GM23338 (cell line): ENCODE data around the gene OMP. TPM values are rescaled to one million over a fixed set of nuclear protein-coding genes. Genes with fewer than 3 reads are reported as not detected.

Experiments
- ATAC-seq: fragments of 200-7000 bp; cut with Tn5 transposase; 3 replicates; pipeline ENCODE4 v1.9.1; 2020
- DNase-seq: peaks from one replicate; pipeline ENCODE4 v3.0.0-alpha.2; 2015; ENCODE audit warnings: low spot score
- H2AFZ ChIP-seq: fragments of 200-600 bp; sonication (generic); 2 replicates; pipeline ENCODE4 v1.8.0; 2016; ENCODE audit warnings: antibody characterized with exemption, mild to moderate bottlenecking, moderate library complexity
- H3F3A ChIP-seq: fragments of 200-600 bp; sonication (generic); replicated peaks from 2 replicates; pipeline ENCODE4 v1.8.0; 2017; ENCODE audit warnings: antibody characterized with exemption, mixed run types, low read depth
- H3K27ac ChIP-seq: fragments of 200-600 bp; sonication (generic); 2 replicates; pipeline ENCODE4 v1.6.1; 2016; ENCODE audit warnings: low read depth
- H3K27me3 ChIP-seq: fragments of 200-600 bp; sonication (generic); 2 replicates; pipeline ENCODE4 v1.8.0; 2016; ENCODE audit warnings: mild to moderate bottlenecking, mixed run types, moderate library complexity; ENCODE audit not compliant: insufficient read depth
- H3K36me3 ChIP-seq: fragments of 200-600 bp; sonication (generic); 2 replicates; pipeline ENCODE4 v1.8.0; 2016; ENCODE audit warnings: mild to moderate bottlenecking; ENCODE audit not compliant: insufficient read depth
- H3K4me1 ChIP-seq: fragments of 200-600 bp; sonication (generic); 2 replicates; pipeline ENCODE4 v1.8.0; 2016; ENCODE audit warnings: mild to moderate bottlenecking, moderate library complexity; ENCODE audit not compliant: insufficient read depth
- H3K4me2 ChIP-seq: fragments of 200-600 bp; sonication (generic); 2 replicates; pipeline ENCODE4 v1.7.1; 2017; ENCODE audit warnings: mixed run types
- H3K4me3 ChIP-seq: fragments of 200-600 bp; sonication (generic); 2 replicates; pipeline ENCODE4 v1.6.1; 2016; ENCODE audit warnings: mixed run types
- H3K79me2 ChIP-seq: fragments of 200-600 bp; sonication (generic); replicated peaks from 2 replicates; pipeline ENCODE4 v1.8.0; 2017; ENCODE audit warnings: mild to moderate bottlenecking; ENCODE audit not compliant: insufficient read depth
- H3K9me2 ChIP-seq: fragments of 200-600 bp; sonication (generic); 2 replicates; pipeline ENCODE4 v1.8.0; 2017; ENCODE audit not compliant: insufficient read depth
- H4K20me1 ChIP-seq: fragments of 200-600 bp; sonication (generic); replicated peaks from 2 replicates; pipeline ENCODE4 v1.8.0; 2017; ENCODE audit warnings: mild to moderate bottlenecking; ENCODE audit not compliant: insufficient read depth
- H3K27ac Mint-ChIP-seq: 2 replicates; pipeline ENCODE4 v1.8.0; 2020; ENCODE audit warnings: inconsistent platforms, mild to moderate bottlenecking, moderate library complexity, mixed read lengths
- H3K27me3 Mint-ChIP-seq: 3 replicates; pipeline ENCODE4 v1.8.0; 2022; ENCODE audit warnings: low read depth, mild to moderate bottlenecking, moderate library complexity, mixed read lengths, inconsistent platforms; ENCODE audit not compliant: insufficient read depth, poor library complexity
- H3K36me3 Mint-ChIP-seq: 3 replicates; pipeline ENCODE4 v1.8.0; 2021; ENCODE audit warnings: low read depth, mild to moderate bottlenecking, inconsistent platforms, moderate library complexity, mixed read lengths
- H3K4me1 Mint-ChIP-seq: 3 replicates; pipeline ENCODE4 v1.8.0; 2020; ENCODE audit warnings: mild to moderate bottlenecking, inconsistent platforms, mixed read lengths
- H3K4me3 Mint-ChIP-seq: 3 replicates; pipeline ENCODE4 v1.8.0; 2021; ENCODE audit warnings: moderate library complexity, mild to moderate bottlenecking, inconsistent platforms, mixed read lengths
- H3K9me3 Mint-ChIP-seq: 3 replicates; pipeline ENCODE4 v1.8.0; 2020; ENCODE audit warnings: moderate library complexity, mild to moderate bottlenecking, inconsistent platforms, mixed read lengths
- CREB1 ChIP-seq: fragments of 250-450 bp; sonication (Bioruptor Pico); IDR thresholded peaks from 2 replicates; pipeline ENCODE4 v1.5.0; 2020; ENCODE audit warnings: low read depth, mild to moderate bottlenecking, moderate library complexity
- CTCF ChIP-seq, 2 experiments: fragments of 200-600 bp in 1 of 2; sonication (generic) in 1 of 2; conservative IDR thresholded peaks; 2 replicates each; pipeline versions ENCODE4 v1.5.1 to v1.6.1; 2016 to 2017; ENCODE audit warnings: antibody characterized with exemption in 2 of 2, low read depth in 2 of 2, mild to moderate bottlenecking in 2 of 2, moderate library complexity in 1 of 2
- ETS1 ChIP-seq: IDR thresholded peaks from 2 replicates; pipeline ENCODE4 v1.6.1; 2016; ENCODE audit warnings: antibody characterized with exemption
- EZH2 ChIP-seq: fragments of 200-600 bp; sonication (generic); IDR thresholded peaks from one replicate; pipeline ENCODE4 v1.8.0; 2017; ENCODE audit warnings: antibody characterized with exemption, mild to moderate bottlenecking, low read depth; ENCODE audit not compliant: unreplicated experiment
- EZH2phosphoT487 ChIP-seq: fragments of 200-600 bp; sonication (generic); IDR thresholded peaks from one replicate; pipeline ENCODE4 v1.8.1; 2018; ENCODE audit warnings: antibody characterized with exemption; ENCODE audit not compliant: unreplicated experiment
- JUNB ChIP-seq: IDR thresholded peaks from one replicate; pipeline ENCODE4 v1.6.1; 2016; ENCODE audit warnings: antibody characterized with exemption; ENCODE audit not compliant: unreplicated experiment
- NANOG ChIP-seq: IDR thresholded peaks from 2 replicates; pipeline ENCODE4 v1.6.1; 2016; ENCODE audit warnings: antibody characterized with exemption, borderline replicate concordance
- POLR2AphosphoS5 ChIP-seq: IDR thresholded peaks from 2 replicates; pipeline ENCODE4 v1.6.1; 2016; ENCODE audit warnings: antibody characterized with exemption, low read depth
- REST ChIP-seq: IDR thresholded peaks from one replicate; pipeline ENCODE4 v1.6.1; 2018; ENCODE audit warnings: antibody characterized with exemption; ENCODE audit not compliant: unreplicated experiment
- STAT1 ChIP-seq: IDR thresholded peaks from one replicate; pipeline ENCODE4 v1.6.1; 2016; ENCODE audit warnings: antibody characterized with exemption; ENCODE audit not compliant: unreplicated experiment
- ZNF114 ChIP-seq: fragments of 250-450 bp; sonication (Bioruptor Pico); IDR thresholded peaks from 2 replicates; pipeline ENCODE4 v1.5.0; 2020; ENCODE audit warnings: mild to moderate bottlenecking, moderate library complexity
- ZNF331 ChIP-seq: fragments of 250-450 bp; sonication (Bioruptor Pico); IDR thresholded peaks from 2 replicates; pipeline ENCODE4 v1.5.0; 2020; ENCODE audit warnings: low read depth, mild to moderate bottlenecking, moderate library complexity
- ZNF462 ChIP-seq: fragments of 250-450 bp; sonication (Bioruptor Pico); IDR thresholded peaks from 2 replicates; pipeline ENCODE4 v1.5.0; 2020; ENCODE audit warnings: mild to moderate bottlenecking, moderate library complexity
- polyA plus RNA-seq: library from polyadenylated mRNA; unstranded; fragments of >200 nt; fragmentation: Nextera tagmentation; extraction: Ambion mirVana; gene quantifications from 2 replicates; pipeline ENCODE4 v1.2.1, GENCODE V29; 2016
- total RNA-seq: library from RNA; depleted of rRNA; stranded (reverse); fragments of >200 nt; shearing (Covaris generic); gene quantifications from 2 replicates; pipeline ENCODE4 v1.2.3, GENCODE V29; 2014

Gene OMP
- total and polyA plus RNA-seq, 2 experiments from 2014 or later = 1.0 TPM; not detected in 1

GRCh38 chr11:77079666-77080065 lies 23.0 kb upstream of the OMP start:
- Histone ChIP-seq H3K4me2 (no peak overlapping the region), H3K9me2 (no peaks in the 10 kb centered on the region), H3K79me2 (peaks cover 16% of the 10 kb centered on the region; the same call in 1 of the 2 replicates), H2AFZ (no peak overlapping the region), H3K36me3 (peaks cover 5% of the 10 kb centered on the region; the same call in 1 of the 2 replicates), H3K4me1 (no peaks in the 10 kb centered on the region), H4K20me1 (no peaks in the 10 kb centered on the region), H3F3A (no peaks in the 10 kb centered on the region), H3K27ac (no peak overlapping the region), H3K27me3 (no peaks in the 10 kb centered on the region), H3K4me3 (no peak overlapping the region)
- Mint-ChIP-seq H3K4me3 (no peak overlapping the region), H3K27me3 (peaks cover 10% of the 10 kb centered on the region), H3K36me3 (no peaks in the 10 kb centered on the region; the same call in 2 of the 3 replicates), H3K27ac (no peak overlapping the region), H3K4me1 (peaks cover 6% of the 10 kb centered on the region; the same call in 2 of the 3 replicates), H3K9me3 (no peaks in the 10 kb centered on the region; the same call in 2 of the 3 replicates)
- ATAC-seq (no peak), DNase-seq (no peak)
- TF ChIP-seq ZNF114 (CRISPR knock-in tag) (no peak), NANOG (no peak), REST (no peak), ZNF462 (no peak), CTCF (conservative IDR thresholded peaks at IDR 0.05; ENCODE audit: low read depth in 2 of 2) (no peak), JUNB (no peak), STAT1 (no peak), CREB1 (CRISPR knock-in tag) (no peak), EZH2phosphoT487 (no peak), EZH2 (no peak), ETS1 (no peak), POLR2AphosphoS5 (no peak), ZNF331 (CRISPR knock-in tag) (no peak)
